Astrocyte of the hippocampus (primary cell): ENCODE data around the gene SGK1.
"Not testable (repeated sequence)": the region's sequence is repeated elsewhere in the genome, so short reads cannot be mapped to it uniquely, and the experiment has no call there.

Experiments used
- DNase-seq: peaks from one replicate; pipeline ENCODE4 v3.0.0; 2011; ENCODE audit warnings: low read depth, low spot score

The SGK1 gene

GRCh38 chr6:134304381-134304780, 13.5 kb downstream of the SGK1 start:
- DNase-seq, result not testable (repeated sequence)

GRCh38 chr6:134303891-134304290, 14.0 kb downstream of the SGK1 start:
- no peak for DNase-seq

GRCh38 chr6:134299236-134299635, 18.7 kb downstream of the SGK1 start:
- DNase-seq, result peak; percentile 71

- DNase-seq, result no peak
These were observed 21.1 kb downstream of the SGK1 start for GRCh38 chr6:134296762-134297161.

DNA sequence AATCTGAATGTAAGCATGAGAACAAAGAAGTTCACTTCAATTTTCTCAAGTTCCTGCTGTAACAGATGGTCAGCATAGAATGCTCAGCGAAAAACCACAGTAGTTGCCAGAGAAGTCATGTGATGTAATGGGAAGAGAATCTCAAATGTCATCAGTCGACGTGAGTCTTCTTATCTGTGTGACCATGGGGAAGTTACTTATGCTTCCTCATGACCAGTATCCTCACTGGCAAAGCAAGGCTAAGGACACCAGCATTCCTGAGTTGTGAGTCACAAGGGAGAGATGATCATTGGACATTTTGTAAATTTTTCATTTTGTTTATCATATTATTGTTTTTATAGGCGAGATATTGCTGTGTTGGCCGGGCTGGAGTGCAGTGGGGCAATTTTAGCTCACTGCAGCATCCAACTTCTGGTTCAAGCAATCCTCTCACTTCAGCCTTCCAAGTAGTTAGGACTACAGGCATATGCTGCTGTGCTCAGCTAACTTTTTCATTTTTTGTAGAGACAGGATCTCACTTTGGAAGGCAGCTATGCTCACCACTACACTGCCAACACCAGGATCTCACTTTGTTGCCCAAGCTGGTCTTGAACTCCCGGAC, 21.9 kb downstream of the SGK1 start:
- peak; percentile 84 for DNase-seq

GRCh38 chr6:134293659-134294161, 24.2 kb downstream of the SGK1 start:
- DNase-seq, result no peak

DNA sequence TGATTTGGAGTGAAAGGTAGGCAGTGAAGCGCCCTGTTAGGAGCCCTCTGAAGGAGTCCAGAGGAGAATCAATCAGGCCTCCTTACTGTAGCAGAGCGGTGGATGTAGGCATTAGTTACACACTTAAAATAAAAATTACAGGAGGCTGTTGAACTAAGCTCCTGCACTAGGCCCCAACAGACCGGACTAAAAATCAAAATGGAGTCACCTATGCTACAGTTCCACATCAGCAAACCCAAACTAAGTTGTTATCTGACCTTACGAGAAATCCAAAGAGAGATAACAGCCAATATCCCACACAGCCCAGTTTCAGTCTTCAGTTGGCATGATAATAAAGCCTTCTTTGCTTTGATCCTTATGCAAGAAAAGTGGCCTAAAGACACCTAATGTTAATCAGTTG, 26.8 kb downstream of the SGK1 start:
- no peak for DNase-seq

- DNase-seq, result no peak
These were observed 28.7 kb downstream of the SGK1 start for GRCh38 chr6:134289204-134289575.

- peak; percentile 46 for DNase-seq
These were observed 29.2 kb downstream of the SGK1 start for GRCh38 chr6:134288538-134289203.

GRCh38 chr6:134287859-134288537, 29.9 kb downstream of the SGK1 start:
- DNase-seq, result no peak

GRCh38 chr6:134282816-134283215, 35.1 kb downstream of the SGK1 start:
- no peak for DNase-seq

GRCh38 chr6:134281388-134281787, 36.5 kb downstream of the SGK1 start:
- DNase-seq, result no peak

DNA sequence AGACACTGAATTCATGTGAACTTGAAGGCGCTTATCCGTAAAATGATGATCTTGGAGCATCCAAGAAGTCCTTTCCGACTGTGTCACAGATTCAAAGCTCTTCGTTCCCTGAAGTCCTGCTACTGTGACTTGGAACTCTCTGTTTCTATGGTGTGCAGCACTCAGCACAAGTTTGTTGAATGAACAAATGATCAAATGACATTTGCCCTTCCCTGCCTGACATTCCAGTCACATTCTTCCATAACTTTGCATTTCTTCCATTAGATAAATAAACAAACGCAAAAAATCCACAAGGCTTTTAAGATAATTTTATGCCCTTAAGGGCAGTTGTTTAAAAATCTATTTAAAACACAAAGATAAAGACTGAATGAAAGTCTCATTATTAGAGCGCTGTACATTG, 39.9 kb downstream of the SGK1 start:
- no peak for DNase-seq

DNA sequence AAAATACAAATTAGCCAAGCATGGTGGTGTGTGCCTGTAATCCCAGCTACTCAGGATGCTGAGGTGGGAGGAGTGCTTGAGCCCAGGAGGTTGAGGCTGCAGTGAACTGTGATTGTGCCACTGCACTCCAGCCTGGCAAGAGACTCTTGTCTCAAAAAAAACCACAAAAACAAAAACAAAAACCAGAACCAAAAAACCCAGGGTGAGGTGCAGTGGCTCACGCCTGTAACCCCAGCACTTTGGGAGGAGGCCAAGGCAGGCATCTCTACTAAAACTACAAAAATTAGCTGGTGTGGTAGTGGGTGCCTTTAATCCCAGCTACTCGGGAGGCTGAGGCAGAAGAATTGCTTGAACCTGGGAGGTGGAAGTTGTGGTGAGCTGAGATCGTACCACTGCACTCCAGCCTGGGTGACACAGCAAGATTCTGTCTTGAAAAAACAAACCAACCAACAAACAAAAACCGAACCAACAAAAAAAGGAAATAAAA, 41.0 kb downstream of the SGK1 start:
- peak; percentile 42 for DNase-seq

DNA sequence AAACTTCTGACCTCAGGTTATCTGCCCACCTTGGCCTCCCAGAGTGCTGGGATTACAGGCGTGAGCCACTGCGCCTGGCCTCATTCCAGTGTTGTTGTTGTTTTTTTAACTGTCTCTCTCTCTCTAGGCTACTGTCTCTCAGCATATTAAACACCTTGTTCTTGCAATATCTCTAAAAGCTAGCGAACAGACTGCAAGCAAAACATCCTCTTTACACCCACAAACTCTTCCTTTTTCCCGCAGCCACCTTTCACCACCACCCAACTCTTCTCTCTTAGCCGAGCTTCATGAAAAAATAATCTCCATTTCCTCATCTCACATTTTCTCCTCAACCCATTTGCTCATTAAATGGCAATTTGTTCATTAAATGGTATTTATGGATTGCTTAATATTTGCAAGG, 45.5 kb downstream of the SGK1 start:
- no peak for DNase-seq

GRCh38 chr6:134267917-134268361, 50.0 kb downstream of the SGK1 start:
- DNase-seq, result peak; percentile 6

DNA sequence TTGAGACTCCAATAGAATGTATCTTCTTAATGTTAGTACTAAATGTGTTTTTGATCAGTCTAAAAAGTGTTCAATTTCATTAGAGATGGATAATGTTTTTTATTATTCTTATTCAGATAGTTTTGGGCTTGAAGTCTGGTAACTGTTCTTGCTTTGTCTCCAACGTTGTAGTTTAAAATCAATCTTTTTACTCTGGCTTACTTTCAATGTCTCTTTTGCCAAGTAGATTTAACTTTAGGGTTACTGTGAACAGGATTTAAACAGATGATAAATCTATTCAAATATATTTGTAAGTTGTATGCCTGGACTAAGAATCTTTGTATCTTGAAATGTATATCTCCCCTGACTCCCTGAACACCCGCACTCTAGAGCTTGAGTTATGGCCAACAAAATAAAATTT, 51.1 kb downstream of the SGK1 start:
- DNase-seq, result no peak

DNA sequence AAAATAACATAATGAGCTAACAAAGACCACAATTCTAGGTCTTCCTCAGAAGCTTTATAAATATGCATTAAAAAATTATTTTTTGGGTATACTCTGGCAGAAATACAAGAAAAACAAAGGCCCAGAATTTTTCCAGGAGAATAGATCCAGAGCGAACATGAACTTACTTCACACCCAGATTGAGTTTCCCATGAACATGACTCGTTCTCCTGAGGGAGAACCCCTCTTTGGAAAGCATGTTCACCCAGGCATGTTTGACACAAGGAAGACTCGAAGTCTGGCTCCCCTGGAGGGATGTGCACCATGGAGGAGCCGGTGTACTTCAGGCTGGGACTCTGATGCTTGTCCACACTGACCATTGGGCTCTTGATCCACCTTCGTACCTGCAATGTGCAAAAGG, 56.1 kb downstream of the SGK1 start:
- DNase-seq, result no peak

- DNase-seq, result no peak
These were observed 59.0 kb downstream of the SGK1 start for GRCh38 chr6:134258849-134259306.

DNA sequence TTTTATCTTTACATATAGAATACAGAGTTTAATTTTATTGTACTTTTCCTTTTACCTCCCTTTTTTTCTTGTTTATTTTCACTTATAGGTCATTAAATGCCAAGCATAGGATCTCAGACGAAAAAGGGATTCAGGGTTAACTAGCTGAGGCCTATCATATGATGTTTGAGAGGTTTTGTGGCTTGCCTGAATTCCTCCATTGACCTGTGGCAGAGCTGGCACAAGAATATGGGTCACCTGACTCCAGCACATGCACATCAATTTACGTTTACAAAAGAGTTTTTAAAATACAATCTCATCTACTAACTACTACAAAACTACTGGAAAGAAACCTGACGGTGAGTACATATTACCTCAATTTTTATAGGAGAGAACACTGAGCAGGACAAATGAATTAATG, 60.4 kb downstream of the SGK1 start:
- no peak for DNase-seq

- no peak for DNase-seq
These were observed 61.0 kb downstream of the SGK1 start for GRCh38 chr6:134256862-134257261.

- not testable (repeated sequence) for DNase-seq
These were observed 62.6 kb downstream of the SGK1 start for GRCh38 chr6:134255280-134255679.

GRCh38 chr6:134254118-134254517, 63.8 kb downstream of the SGK1 start:
- DNase-seq, result no peak
